Ishikawa (cell line): ENCODE measurements around the gene GRHL3.

ENCODE experiments used
- CREB1 ChIP-seq: IDR thresholded peaks from 2 replicates; pipeline ENCODE4 v1.6.1; 2012; ENCODE audit warnings: low read depth
- EGR1 ChIP-seq: IDR thresholded peaks from 2 replicates; pipeline ENCODE4 v1.6.1; 2012
- EP300 ChIP-seq: IDR thresholded peaks from 2 replicates; pipeline ENCODE4 v1.6.1; 2012; ENCODE audit warnings: borderline replicate concordance
- FOXM1 ChIP-seq: IDR thresholded peaks from 2 replicates; pipeline ENCODE4 v1.6.1; 2012; ENCODE audit warnings: low read depth, borderline replicate concordance
- NFIC ChIP-seq: IDR thresholded peaks from 2 replicates; pipeline ENCODE4 v1.6.1; 2012
- RAD21 ChIP-seq: IDR thresholded peaks from 2 replicates; pipeline ENCODE4 v1.6.1; 2012; ENCODE audit warnings: low read depth
- TAF1 ChIP-seq: IDR thresholded peaks from 2 replicates; pipeline ENCODE4 v1.6.1; 2012; ENCODE audit warnings: low read depth, mild to moderate bottlenecking
- TCF12 ChIP-seq: IDR thresholded peaks from 2 replicates; pipeline ENCODE4 v1.6.1; 2012; ENCODE audit warnings: low read depth
- TEAD4 ChIP-seq: IDR thresholded peaks from 2 replicates; pipeline ENCODE4 v1.6.1; 2012
- YY1 ChIP-seq: IDR thresholded peaks from 2 replicates; pipeline ENCODE4 v1.6.1; 2012; ENCODE audit warnings: low read depth
- ZBTB7A ChIP-seq: IDR thresholded peaks from 2 replicates; pipeline ENCODE4 v1.6.1; 2012; ENCODE audit warnings: low read depth
- TF ChIP-seq, protein P1 (sequence below): IDR thresholded peaks from 2 replicates; pipeline ENCODE4 v1.6.1; 2012; ENCODE audit warnings: low read depth, mild to moderate bottlenecking
- TF ChIP-seq, protein P2 (sequence below): IDR thresholded peaks from 2 replicates; pipeline ENCODE4 v1.6.1; 2012
- TF ChIP-seq, protein P3 (sequence below): IDR thresholded peaks from 2 replicates; pipeline ENCODE4 v1.6.1; 2012

DNA sequence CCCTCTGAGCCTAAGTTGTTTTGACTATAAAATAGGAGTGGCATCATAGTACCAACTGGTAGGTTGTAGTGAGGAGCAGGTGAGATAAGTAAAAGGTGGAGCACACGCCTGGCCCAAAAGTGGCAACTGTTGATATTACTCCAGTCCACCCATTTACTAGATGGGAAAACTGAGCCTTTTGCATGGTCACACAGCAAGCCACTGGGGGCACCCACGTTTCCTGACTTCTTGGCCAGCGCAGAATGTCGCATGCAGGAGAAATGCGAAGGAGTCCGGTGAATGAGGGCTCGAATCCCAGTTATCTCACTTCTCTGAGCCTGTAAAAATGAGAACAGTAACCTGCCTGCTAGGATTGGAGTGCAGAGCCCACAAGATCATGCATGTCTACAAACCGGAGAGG is 20.8 kb downstream of the GRHL3 start:
- TF ChIP-seq YY1 (no peak), RAD21 (no peak), TAF1 (no peak), EP300 (no peak), NFIC (no peak), TCF12 (no peak), ZBTB7A (no peak), CREB1 (no peak), EGR1 (no peak), FOXM1 (no peak), TEAD4 (no peak)
- TF ChIP-seq, protein P1, sequence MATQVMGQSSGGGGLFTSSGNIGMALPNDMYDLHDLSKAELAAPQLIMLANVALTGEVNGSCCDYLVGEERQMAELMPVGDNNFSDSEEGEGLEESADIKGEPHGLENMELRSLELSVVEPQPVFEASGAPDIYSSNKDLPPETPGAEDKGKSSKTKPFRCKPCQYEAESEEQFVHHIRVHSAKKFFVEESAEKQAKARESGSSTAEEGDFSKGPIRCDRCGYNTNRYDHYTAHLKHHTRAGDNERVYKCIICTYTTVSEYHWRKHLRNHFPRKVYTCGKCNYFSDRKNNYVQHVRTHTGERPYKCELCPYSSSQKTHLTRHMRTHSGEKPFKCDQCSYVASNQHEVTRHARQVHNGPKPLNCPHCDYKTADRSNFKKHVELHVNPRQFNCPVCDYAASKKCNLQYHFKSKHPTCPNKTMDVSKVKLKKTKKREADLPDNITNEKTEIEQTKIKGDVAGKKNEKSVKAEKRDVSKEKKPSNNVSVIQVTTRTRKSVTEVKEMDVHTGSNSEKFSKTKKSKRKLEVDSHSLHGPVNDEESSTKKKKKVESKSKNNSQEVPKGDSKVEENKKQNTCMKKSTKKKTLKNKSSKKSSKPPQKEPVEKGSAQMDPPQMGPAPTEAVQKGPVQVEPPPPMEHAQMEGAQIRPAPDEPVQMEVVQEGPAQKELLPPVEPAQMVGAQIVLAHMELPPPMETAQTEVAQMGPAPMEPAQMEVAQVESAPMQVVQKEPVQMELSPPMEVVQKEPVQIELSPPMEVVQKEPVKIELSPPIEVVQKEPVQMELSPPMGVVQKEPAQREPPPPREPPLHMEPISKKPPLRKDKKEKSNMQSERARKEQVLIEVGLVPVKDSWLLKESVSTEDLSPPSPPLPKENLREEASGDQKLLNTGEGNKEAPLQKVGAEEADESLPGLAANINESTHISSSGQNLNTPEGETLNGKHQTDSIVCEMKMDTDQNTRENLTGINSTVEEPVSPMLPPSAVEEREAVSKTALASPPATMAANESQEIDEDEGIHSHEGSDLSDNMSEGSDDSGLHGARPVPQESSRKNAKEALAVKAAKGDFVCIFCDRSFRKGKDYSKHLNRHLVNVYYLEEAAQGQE, result no peak
- TF ChIP-seq, protein P2, sequence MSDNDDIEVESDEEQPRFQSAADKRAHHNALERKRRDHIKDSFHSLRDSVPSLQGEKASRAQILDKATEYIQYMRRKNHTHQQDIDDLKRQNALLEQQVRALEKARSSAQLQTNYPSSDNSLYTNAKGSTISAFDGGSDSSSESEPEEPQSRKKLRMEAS, result no peak
- TF ChIP-seq, protein P3, sequence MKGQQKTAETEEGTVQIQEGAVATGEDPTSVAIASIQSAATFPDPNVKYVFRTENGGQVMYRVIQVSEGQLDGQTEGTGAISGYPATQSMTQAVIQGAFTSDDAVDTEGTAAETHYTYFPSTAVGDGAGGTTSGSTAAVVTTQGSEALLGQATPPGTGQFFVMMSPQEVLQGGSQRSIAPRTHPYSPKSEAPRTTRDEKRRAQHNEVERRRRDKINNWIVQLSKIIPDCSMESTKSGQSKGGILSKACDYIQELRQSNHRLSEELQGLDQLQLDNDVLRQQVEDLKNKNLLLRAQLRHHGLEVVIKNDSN, result no peak
